IPS-20b (cell line): ENCODE measurements around the gene ZNF532.

Experiments used
- H3K27ac ChIP-seq: one replicate; pipeline ENCODE4 v1.5.1; 2013; ENCODE audit warnings: low read length
- H3K27me3 ChIP-seq: 2 replicates; pipeline ENCODE4 v1.6.1; 2013; ENCODE audit warnings: mild to moderate bottlenecking, low read length, inconsistent platforms; ENCODE audit not compliant: insufficient read depth
- H3K36me3 ChIP-seq: 2 replicates; pipeline ENCODE4 v1.6.1; 2013; ENCODE audit warnings: low read depth, mild to moderate bottlenecking, inconsistent platforms, low read length, moderate library complexity; ENCODE audit not compliant: insufficient read depth
- H3K4me1 ChIP-seq: 2 replicates; pipeline ENCODE4 v1.6.1; 2013; ENCODE audit warnings: mild to moderate bottlenecking, control low read depth, inconsistent platforms, low read length, moderate library complexity; ENCODE audit not compliant: insufficient read depth
- H3K4me3 ChIP-seq: 2 replicates; pipeline ENCODE4 v1.5.1; 2013; ENCODE audit warnings: mild to moderate bottlenecking, low read length, inconsistent platforms
- H3K9ac ChIP-seq: 2 replicates; pipeline ENCODE4 v1.6.1; 2013; ENCODE audit warnings: low read depth, mild to moderate bottlenecking, inconsistent platforms, low read length, moderate library complexity
- H3K9me3 ChIP-seq: 2 replicates; pipeline ENCODE4 v1.6.1; 2013; ENCODE audit warnings: mild to moderate bottlenecking, low read depth, low read length, inconsistent platforms; ENCODE audit not compliant: insufficient read depth

Gene ZNF532

GRCh38 chr18:58831606-58832005 lies 33.1 kb upstream of the ZNF532 start:
- Histone ChIP-seq H3K4me3 (no peak overlapping the region), H3K27ac (no peak overlapping the region), H3K9ac (no peak overlapping the region), H3K4me1 (peaks cover 6% of the 10 kb centered on the region; the same call in 1 of the 2 replicates), H3K36me3 (no peaks in the 10 kb centered on the region), H3K9me3 (no peaks in the 10 kb centered on the region), H3K27me3 (no peaks in the 10 kb centered on the region)

- H3K36me3 ChIP-seq, result no peaks in the 10 kb centered on the region
- no peaks in the 10 kb centered on the region for H3K27me3 ChIP-seq
- no peak overlapping the region for H3K9ac ChIP-seq
- H3K9me3 ChIP-seq, result no peaks in the 10 kb centered on the region
- peaks cover 8% of the 10 kb centered on the region; the same call in 1 of the 2 replicates for H3K4me1 ChIP-seq
- H3K27ac ChIP-seq, result no peak overlapping the region
- no peak overlapping the region for H3K4me3 ChIP-seq
Measured at GRCh38 chr18:58838165-58838860, 26.4 kb upstream of the ZNF532 start.

GRCh38 chr18:58838946-58839345 lies 25.7 kb upstream of the ZNF532 start:
- Histone ChIP-seq H3K36me3 (no peaks in the 10 kb centered on the region), H3K9me3 (no peaks in the 10 kb centered on the region), H3K27me3 (no peaks in the 10 kb centered on the region), H3K4me3 (no peak overlapping the region), H3K4me1 (peaks cover 15% of the 10 kb centered on the region; the same call in 1 of the 2 replicates), H3K9ac (no peak overlapping the region), H3K27ac (no peak overlapping the region)

DNA sequence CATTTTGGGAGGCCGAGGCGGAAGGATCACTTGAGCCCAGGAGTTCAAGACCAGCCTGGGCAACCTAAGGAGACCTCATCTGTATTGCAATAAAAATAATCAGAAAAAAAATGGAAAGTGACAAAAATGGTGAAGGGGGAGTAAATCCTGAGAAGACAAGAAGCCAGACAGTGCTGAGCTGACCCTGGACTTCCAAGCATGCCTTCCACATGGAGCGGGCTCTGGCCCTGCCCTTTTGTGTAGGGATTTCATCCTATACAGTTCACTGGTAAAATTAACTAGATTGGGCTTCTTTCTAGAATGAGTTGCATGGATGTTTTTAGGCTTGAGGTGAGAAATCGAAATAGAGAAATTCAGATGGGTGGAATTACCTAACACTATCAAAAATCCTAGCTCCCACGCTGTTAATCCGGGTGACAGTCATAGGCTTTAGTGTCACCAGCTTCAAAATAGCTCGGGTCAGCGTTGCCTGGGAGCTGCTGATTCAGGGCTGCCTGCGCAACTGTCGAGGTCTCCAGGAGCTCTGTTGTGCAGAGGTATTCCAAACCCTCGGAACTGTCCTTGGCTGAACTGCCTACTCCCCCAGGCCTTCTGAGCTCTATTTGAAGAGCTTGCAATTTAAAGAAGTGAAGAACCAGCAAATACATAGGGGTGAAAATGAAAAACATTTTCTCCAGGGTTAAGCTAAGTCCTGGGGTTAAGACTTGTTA lies 21.5 kb upstream of the ZNF532 start:
- H3K4me3 ChIP-seq, result no peak overlapping the region
- no peaks in the 10 kb centered on the region for H3K9me3 ChIP-seq
- no peaks in the 10 kb centered on the region for H3K36me3 ChIP-seq
- no peak overlapping the region for H3K27ac ChIP-seq
- H3K9ac ChIP-seq, result no peak overlapping the region
- H3K4me1 ChIP-seq, result peaks cover 31% of the 10 kb centered on the region
- no peaks in the 10 kb centered on the region for H3K27me3 ChIP-seq

DNA sequence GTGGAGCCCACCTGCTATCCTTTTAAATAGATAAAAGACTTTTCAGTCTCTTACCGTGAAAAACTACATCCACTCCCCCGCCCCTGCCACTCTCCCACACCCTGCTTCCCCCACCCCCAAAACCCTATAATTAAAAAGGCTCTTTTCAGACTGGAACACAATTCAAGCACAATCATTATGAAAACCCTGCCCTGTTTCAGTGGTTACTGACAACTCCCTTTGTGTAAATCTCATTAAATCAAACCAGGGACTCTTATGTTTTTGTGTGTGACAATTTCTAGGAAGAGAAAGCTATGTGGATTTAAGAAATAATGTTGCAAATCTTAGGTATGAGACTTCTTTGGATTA lies 21.0 kb upstream of the ZNF532 start:
- Histone ChIP-seq H3K9ac (no peak overlapping the region), H3K36me3 (no peaks in the 10 kb centered on the region), H3K27me3 (no peaks in the 10 kb centered on the region), H3K4me3 (no peak overlapping the region), H3K4me1 (peaks cover 35% of the 10 kb centered on the region), H3K9me3 (no peaks in the 10 kb centered on the region), H3K27ac (no peak overlapping the region)

DNA sequence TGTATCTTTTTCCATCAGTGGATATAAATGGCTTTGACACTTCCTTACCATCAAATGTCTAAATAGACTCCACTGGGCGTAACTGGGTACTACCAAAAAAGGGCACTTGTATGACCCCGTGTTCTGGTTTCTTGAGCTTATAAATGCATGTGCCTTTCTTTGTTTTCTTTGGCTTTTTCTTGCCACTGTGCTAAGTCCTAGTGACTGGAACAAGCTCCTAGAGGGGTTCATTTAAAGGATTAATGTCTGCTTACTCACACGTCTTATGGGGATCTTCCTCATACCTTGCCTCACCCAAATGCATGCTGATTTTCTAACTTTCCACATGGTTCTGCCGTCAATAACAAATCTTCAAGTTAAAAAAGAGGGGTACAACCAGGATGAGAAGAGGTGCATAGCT lies 19.8 kb upstream of the ZNF532 start:
- Histone ChIP-seq H3K27ac (no peak overlapping the region), H3K9me3 (no peaks in the 10 kb centered on the region), H3K9ac (no peak overlapping the region), H3K27me3 (no peaks in the 10 kb centered on the region), H3K4me3 (no peak overlapping the region), H3K36me3 (no peaks in the 10 kb centered on the region), H3K4me1 (peaks cover 39% of the 10 kb centered on the region)

GRCh38 chr18:58845928-58846724 lies 18.6 kb upstream of the ZNF532 start:
- H3K9ac ChIP-seq, result peak overlapping the region; percentile 64; the same call in 1 of the 2 replicates
- H3K4me1 ChIP-seq, result peaks cover 50% of the 10 kb centered on the region
- H3K9me3 ChIP-seq, result no peaks in the 10 kb centered on the region
- H3K27me3 ChIP-seq, result no peaks in the 10 kb centered on the region
- no peak overlapping the region for H3K27ac ChIP-seq
- no peak overlapping the region for H3K4me3 ChIP-seq
- H3K36me3 ChIP-seq, result no peaks in the 10 kb centered on the region

DNA sequence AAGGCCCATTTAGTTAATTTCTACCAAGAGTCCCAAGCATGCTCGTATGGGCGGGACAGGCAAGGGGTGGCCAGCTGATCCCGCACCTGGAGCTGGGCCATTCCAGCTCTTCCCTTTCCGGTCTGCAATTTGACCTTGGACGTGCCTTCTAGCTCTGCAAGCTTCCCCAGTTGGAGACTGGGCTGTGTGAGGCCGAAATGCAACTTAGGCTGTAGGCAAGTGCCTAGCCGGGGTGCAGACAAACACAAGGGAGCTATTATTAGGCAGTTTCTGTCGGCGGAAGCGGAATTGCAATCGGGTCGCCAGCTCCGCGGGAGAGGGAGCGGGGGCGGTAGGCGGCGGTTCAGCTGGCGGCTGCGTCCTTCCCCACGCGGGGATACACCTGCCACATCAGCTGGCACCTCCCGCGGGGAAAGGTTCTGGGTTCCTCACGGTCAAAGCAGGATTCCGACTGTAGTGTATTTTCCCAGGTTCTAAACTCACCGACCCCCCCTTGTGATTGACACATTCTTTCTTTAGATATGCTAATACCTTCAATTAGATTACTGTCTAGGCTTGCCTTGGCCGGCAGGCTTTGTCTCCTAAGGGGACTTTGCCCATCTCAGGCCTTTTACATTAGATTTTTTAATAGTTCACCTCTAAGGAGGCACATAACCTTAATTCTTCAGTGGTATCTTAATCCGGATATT lies 17.1 kb upstream of the ZNF532 start:
- Histone ChIP-seq H3K4me1 (peaks cover 58% of the 10 kb centered on the region), H3K36me3 (no peaks in the 10 kb centered on the region), H3K27ac (peak overlapping the region; percentile 79), H3K9me3 (no peaks in the 10 kb centered on the region), H3K27me3 (no peaks in the 10 kb centered on the region), H3K9ac (peak overlapping the region; percentile 66), H3K4me3 (peak overlapping the region; percentile 32; the same call in 1 of the 2 replicates)

DNA sequence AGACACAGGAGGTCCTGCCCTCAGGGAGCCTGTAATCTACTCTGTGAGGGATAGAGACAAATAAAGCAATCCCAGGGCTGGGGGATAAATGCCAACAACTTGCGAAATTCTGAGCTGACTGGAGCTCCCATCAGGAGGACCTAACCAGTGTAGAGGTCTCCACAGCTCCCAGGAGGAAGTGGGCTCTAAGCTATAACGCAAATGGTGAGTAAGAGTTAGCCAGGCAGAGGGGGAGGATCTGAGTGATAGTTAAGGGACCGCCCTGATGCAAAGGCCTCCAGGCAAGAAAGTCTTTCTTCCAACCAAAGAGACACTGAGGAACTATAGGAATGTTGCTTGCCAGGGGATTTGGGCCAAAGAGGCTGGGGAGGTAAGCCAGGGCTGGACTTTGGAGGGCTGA lies 16.0 kb upstream of the ZNF532 start:
- Histone ChIP-seq H3K27me3 (no peaks in the 10 kb centered on the region), H3K4me3 (peak overlapping the region; percentile 32; the same call in 1 of the 2 replicates), H3K9me3 (no peaks in the 10 kb centered on the region), H3K27ac (peak overlapping the region; percentile 79), H3K4me1 (peaks cover 50% of the 10 kb centered on the region), H3K9ac (peak overlapping the region; percentile 66), H3K36me3 (no peaks in the 10 kb centered on the region)

GRCh38 chr18:58850786-58851469 lies 13.7 kb upstream of the ZNF532 start:
- Histone ChIP-seq H3K36me3 (no peaks in the 10 kb centered on the region), H3K9me3 (no peaks in the 10 kb centered on the region), H3K9ac (peak overlapping the region; percentile 77), H3K4me1 (peaks cover 43% of the 10 kb centered on the region), H3K27ac (no peak overlapping the region), H3K4me3 (no peak overlapping the region; the same call in 1 of the 2 replicates), H3K27me3 (no peaks in the 10 kb centered on the region)

DNA sequence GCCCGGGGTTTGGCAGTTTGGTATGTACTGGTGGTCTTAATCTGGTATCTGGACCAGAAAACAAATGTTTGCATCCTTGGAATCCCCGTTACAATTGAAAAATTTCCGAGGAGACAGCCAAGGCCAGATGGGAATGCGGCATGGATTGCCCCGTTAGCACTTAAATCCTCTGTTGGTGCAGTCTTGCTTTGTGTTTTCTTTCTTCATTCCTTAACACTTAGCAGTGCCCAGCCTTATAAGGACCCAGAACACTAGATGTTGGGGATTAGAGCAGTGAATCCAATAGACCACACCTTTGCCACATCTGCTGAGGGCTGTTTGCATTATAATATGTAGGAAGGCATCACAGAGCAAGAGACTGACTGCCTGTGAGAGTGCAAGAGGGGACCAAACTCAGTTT lies 12.8 kb upstream of the ZNF532 start:
- no peak overlapping the region for H3K27ac ChIP-seq
- no peaks in the 10 kb centered on the region for H3K36me3 ChIP-seq
- no peaks in the 10 kb centered on the region for H3K9me3 ChIP-seq
- peaks cover 36% of the 10 kb centered on the region for H3K4me1 ChIP-seq
- H3K9ac ChIP-seq, result peak overlapping the region; percentile 77; the same call in 1 of the 2 replicates
- no peak overlapping the region for H3K4me3 ChIP-seq
- H3K27me3 ChIP-seq, result no peaks in the 10 kb centered on the region
